DOHH2 (cell line): ENCODE measurements around the gene CCDC40.

Experiments used
- CTCF ChIP-seq: fragments of 200-600 bp; sonication (generic); IDR thresholded peaks from one replicate; pipeline ENCODE4 v1.5.1; 2014; ENCODE audit warnings: antibody characterized with exemption, mild to moderate bottlenecking, low read depth, low read length; ENCODE audit not compliant: poor library complexity, severe bottlenecking
- EZH2phosphoT487 ChIP-seq: fragments of 200-600 bp; sonication (generic); IDR thresholded peaks from 2 replicates; pipeline ENCODE4 v1.6.1; 2017; ENCODE audit warnings: borderline replicate concordance, mild to moderate bottlenecking, antibody characterized with exemption, low read length, moderate library complexity, mixed read lengths

DNA sequence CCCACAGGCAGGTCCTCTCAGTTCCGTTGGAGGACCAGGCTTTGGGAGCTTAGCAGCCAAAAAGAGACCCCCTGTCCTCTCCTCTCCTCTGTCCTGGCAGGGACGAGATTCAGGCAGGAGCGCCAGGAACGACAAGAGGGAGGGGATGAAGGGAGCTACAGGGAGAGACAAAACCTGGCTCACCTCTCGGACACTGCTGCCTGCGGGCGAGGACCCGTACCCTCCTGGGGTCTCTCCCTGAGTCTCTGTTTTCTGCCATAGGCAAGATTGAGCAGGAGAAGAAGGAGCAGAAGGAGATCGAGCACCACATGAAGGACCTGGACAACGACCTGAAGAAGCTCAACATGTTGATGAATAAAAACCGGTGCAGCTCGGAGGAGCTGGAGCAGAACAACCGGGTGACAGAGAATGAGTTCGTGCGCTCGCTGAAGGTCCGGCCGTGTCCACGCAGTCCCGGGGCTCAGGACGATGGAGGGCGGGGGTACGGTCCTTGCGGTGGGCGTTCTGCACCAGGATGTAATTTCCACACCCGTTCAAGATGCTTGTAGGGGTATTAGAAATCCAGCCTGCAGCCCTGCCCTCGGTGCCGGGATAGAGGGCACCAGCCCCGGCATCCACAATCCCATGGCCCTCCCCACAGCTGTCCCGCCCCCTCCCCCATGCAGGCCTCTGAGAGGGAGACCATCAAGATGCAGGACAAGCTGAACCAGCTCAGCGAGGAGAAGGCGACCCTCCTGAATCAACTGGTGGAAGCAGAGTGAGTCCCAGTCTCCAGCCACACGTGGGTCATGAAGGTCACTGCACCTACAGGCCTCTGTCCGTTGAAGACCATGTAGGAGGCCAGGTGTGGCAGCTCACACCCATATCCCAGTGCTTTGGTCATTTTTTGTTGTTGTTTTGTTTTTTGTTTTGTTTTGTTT is 51.2 kb downstream of the CCDC40 start:
- TF ChIP-seq CTCF (no peak), EZH2phosphoT487 (no peak)
